GM12878 (cell line): ENCODE results near the gene SVIL. TPM values are rescaled to one million over a fixed set of nuclear protein-coding genes. Genes with fewer than 3 reads are reported as not detected.

Source experiments
- ATAC-seq: fragments of 200-7000 bp; cut with Tn5 transposase; 3 replicates; pipeline ENCODE4 v1.9.1; 2020; ENCODE audit warnings: mild to moderate bottlenecking, moderate library complexity
- BruUV-seq: library from RNA; stranded (reverse); fragments of 400-500 nt; replicated peaks from 2 replicates; lab custom pipeline; 2021; lab: Mats Ljungman, UMichigan
- CTCF ChIA-PET: fragments of 300-600 bp; sonication (Branson Sonifier 250); formaldehyde crosslinking; extraction: SDS; loops from one replicate; lab custom pipeline; 2021; ENCODE audit warnings: inconsistent platforms; lab: Yijun Ruan, JAX
- POLR2A ChIA-PET: fragments of 350-600 bp; formaldehyde crosslinking; extraction: SDS; loops from one replicate; lab custom pipeline; 2021; ENCODE audit warnings: inconsistent platforms; lab: Charles Lee
- RAD21 ChIA-PET: fragments of 300-600 bp; sonication (Branson Sonifier 250); formaldehyde crosslinking; loops from one replicate; lab custom pipeline; 2023; ENCODE audit warnings: antibody characterized with exemption; ENCODE audit not compliant: unreplicated experiment; lab: Charles Lee
- SMC1A ChIA-PET: fragments of 300-600 bp; sonication (Branson Sonifier 250); formaldehyde crosslinking; loops from one replicate; lab custom pipeline; 2023; ENCODE audit not compliant: unreplicated experiment, uncharacterized antibody; lab: Charles Lee
- DNase-seq: peaks from one replicate; pipeline ENCODE4 v3.0.0-alpha.2; 2011; ENCODE audit warnings: low read depth, low spot score
- FAIRE-seq: peaks from 3 replicates; lab custom pipeline; 2011; peaks lifted over from hg19 to GRCh38; lab: Jason Lieb, UNC
- H2AFZ ChIP-seq: 2 replicates; pipeline ENCODE4 v1.6.0; 2011; ENCODE audit warnings: low read depth, low read length, control low read depth; ENCODE audit not compliant: control insufficient read depth
- H3K27ac ChIP-seq: 2 replicates; pipeline ENCODE4 v1.5.1; 2011; ENCODE audit warnings: control low read depth; ENCODE audit not compliant: control insufficient read depth, insufficient read depth
- H3K27me3 ChIP-seq, 2 experiments: replicated peaks in 1 of 2; 2 replicates each; pipeline versions ENCODE4 v1.6.0 to v1.6.1; 2011; ENCODE audit warnings: low read length in 1 of 2; ENCODE audit not compliant: control insufficient read depth in 2 of 2, insufficient read depth in 2 of 2
- H3K36me3 ChIP-seq, 2 experiments: 2 replicates each; pipeline ENCODE4 v1.5.1; 2011; ENCODE audit warnings: low read length in 1 of 2; ENCODE audit not compliant: control insufficient read depth in 2 of 2, insufficient read depth in 2 of 2
- H3K4me1 ChIP-seq: 2 replicates; pipeline ENCODE4 v1.6.1; 2011; ENCODE audit warnings: mild to moderate bottlenecking, low read length, moderate library complexity, mixed read lengths; ENCODE audit not compliant: control insufficient read depth, insufficient read depth
- H3K4me2 ChIP-seq: 2 replicates; pipeline ENCODE4 v1.6.0; 2011; ENCODE audit warnings: control low read depth; ENCODE audit not compliant: control insufficient read depth, insufficient read depth
- H3K4me3 ChIP-seq: fragments of 200-600 bp; sonication (generic); 2 replicates; pipeline ENCODE4 v1.5.1; 2016
- H3K79me2 ChIP-seq: 2 replicates; pipeline ENCODE4 v1.6.0; 2011; ENCODE audit warnings: low read length; ENCODE audit not compliant: control insufficient read depth, insufficient read depth
- H3K9ac ChIP-seq: 2 replicates; pipeline ENCODE4 v1.8.0; 2011; ENCODE audit warnings: low read length, control low read depth, mixed read lengths; ENCODE audit not compliant: control insufficient read depth, insufficient read depth
- H3K9me3 ChIP-seq: replicated peaks from 3 replicates; pipeline ENCODE4 v1.5.1; 2011; ENCODE audit warnings: mild to moderate bottlenecking, low read length; ENCODE audit not compliant: control insufficient read depth, insufficient read depth
- H4K20me1 ChIP-seq: 2 replicates; pipeline ENCODE4 v1.6.0; 2011; ENCODE audit not compliant: control insufficient read depth, insufficient read depth
- CHD1 ChIP-seq: IDR thresholded peaks from 2 replicates; pipeline ENCODE4 v1.6.1; 2012; ENCODE audit warnings: low read depth, low read length, improper control_type of control experiment
- CREB1 ChIP-seq: IDR thresholded peaks from 2 replicates; pipeline ENCODE4 v1.6.1; 2012; ENCODE audit warnings: low read depth, mild to moderate bottlenecking, inconsistent platforms
- GABPA ChIP-seq: IDR thresholded peaks from 2 replicates; pipeline ENCODE4 v1.6.1; 2014; ENCODE audit warnings: antibody characterized with exemption, low read depth, mild to moderate bottlenecking, inconsistent platforms
- HCFC1 ChIP-seq: fragments of 150-350 bp; IDR thresholded peaks from 2 replicates; pipeline ENCODE4 v1.6.1; 2014; ENCODE audit warnings: low read length
- HDGF ChIP-seq: fragments of 450-650 bp; IDR thresholded peaks from 2 replicates; pipeline ENCODE4 v1.6.1; 2016; ENCODE audit warnings: antibody characterized with exemption
- KAT2A ChIP-seq: conservative IDR thresholded peaks from 2 replicates; pipeline ENCODE4 v1.6.1; 2011; ENCODE audit warnings: low read depth, low read length; ENCODE audit not compliant: control insufficient read depth
- KLF5 ChIP-seq: fragments of 450-650 bp; IDR thresholded peaks from 2 replicates; pipeline ENCODE4 v1.6.1; 2014; ENCODE audit warnings: mild to moderate bottlenecking; ENCODE audit not compliant: partially characterized antibody
- NFIC ChIP-seq: IDR thresholded peaks from 2 replicates; pipeline ENCODE4 v1.6.1; 2012; ENCODE audit warnings: low read depth, mild to moderate bottlenecking, inconsistent platforms, low read length, moderate library complexity
- POU2F2 ChIP-seq: IDR thresholded peaks from 3 replicates; pipeline ENCODE4 v1.6.1; 2011; ENCODE audit warnings: low read depth, mild to moderate bottlenecking, low read length, borderline replicate concordance
- RAD51 ChIP-seq: fragments of 450-650 bp; IDR thresholded peaks from 2 replicates; pipeline ENCODE4 v1.6.1; 2016; ENCODE audit warnings: moderate library complexity, mild to moderate bottlenecking, inconsistent platforms
- RUNX3 ChIP-seq: IDR thresholded peaks from 2 replicates; pipeline ENCODE4 v1.6.1; 2012; ENCODE audit warnings: low read length, inconsistent platforms
- TCF3 ChIP-seq: IDR thresholded peaks from 2 replicates; pipeline ENCODE4 v1.6.1; 2012; ENCODE audit warnings: low read depth, mild to moderate bottlenecking, low read length, borderline replicate concordance; ENCODE audit not compliant: insufficient read depth
- WRNIP1 ChIP-seq: IDR thresholded peaks from 2 replicates; pipeline ENCODE4 v1.6.1; 2011; ENCODE audit warnings: low read depth, low read length, improper control_type of control experiment, borderline replicate concordance
- WGBS: methylation state at CpG from one replicate; pipeline ENCODE4 v1.1.6; 2016; ENCODE audit warnings: low lambda C conversion rate; ENCODE audit not compliant: insufficient replicate concordance, insufficient coverage; ENCODE audit errors: missing lambda C conversion rate; 5-methylcytosine and 5-hydroxymethylcytosine counted together
- in situ Hi-C: fragments of 300-500 bp; cut with MboI; formaldehyde crosslinking; loops from 9 replicates; pipeline ENCODE4 v1.14.3; 2018; ENCODE audit warnings: mixed read lengths
- intact Hi-C: fragments of 100-400 bp; cut with micrococcal nuclease; formaldehyde crosslinking; loops from one replicate; pipeline ENCODE4 v1.14.2; 2022; ENCODE audit not compliant: unreplicated experiment
- polyA plus RNA-seq, 11 experiments: library from polyadenylated mRNA; depleted of rRNA in 4 of 11; unstranded in 6 of 11; stranded (reverse) in 5 of 11; fragments of >200 nt; fragmentation: Nextera tagmentation in 4 of 11; fragmentation: Illumina TruSeq in 1 of 11; extraction: Ambion mirVana in 4 of 11; extraction: Trizol in 1 of 11; gene quantifications; 1 replicate in 1 of 11; 2 replicates in 10 of 11; pipeline versions ENCODE4 v1.2.1 to v1.2.3, GENCODE V29; 2011 to 2016; ENCODE audit warnings: inconsistent platforms in 2 of 11, missing spikeins in 2 of 11, low read depth in 1 of 11
- total RNA-seq, 4 experiments: library from RNA; depleted of rRNA in 3 of 4; stranded (reverse); fragments of >200 nt in 3 of 4; fragmentation: Illumina TruSeq in 1 of 4; extraction: Trizol in 1 of 4; gene quantifications; 2 replicates each; pipeline versions ENCODE4 v1.2.1 to v1.2.3, GENCODE V29; 2013 to 2021
- TF ChIP-seq, protein P1 (sequence below): fragments of 450-650 bp; IDR thresholded peaks from 2 replicates; pipeline ENCODE4 v1.6.1; 2017; ENCODE audit warnings: mild to moderate bottlenecking
- TF ChIP-seq, protein P2 (sequence below): fragments of 450-650 bp; IDR thresholded peaks from 2 replicates; pipeline ENCODE4 v1.6.1; 2017; ENCODE audit warnings: low read depth, mild to moderate bottlenecking, moderate library complexity
- TF ChIP-seq, protein P3 (sequence below): fragments of 450-650 bp; IDR thresholded peaks from 2 replicates; pipeline ENCODE4 v1.6.1; 2016; ENCODE audit warnings: mild to moderate bottlenecking
- TF ChIP-seq, protein P4 (sequence below): IDR thresholded peaks from 2 replicates; pipeline ENCODE4 v1.6.1; 2012; ENCODE audit warnings: low read depth, low read length, improper control_type of control experiment
- TF ChIP-seq, protein P5 (sequence below): fragments of 150-350 bp; IDR thresholded peaks from 2 replicates; pipeline ENCODE4 v1.6.1; 2014; ENCODE audit warnings: mild to moderate bottlenecking, low read depth, low read length

Gene SVIL
- total and polyA plus RNA-seq, 10 of the 15 experiments (the other 5 are each of a cell fraction or from before 2014, with no cell fraction given), result 0.22 to 1.9 (median 0.87) TPM

DNA sequence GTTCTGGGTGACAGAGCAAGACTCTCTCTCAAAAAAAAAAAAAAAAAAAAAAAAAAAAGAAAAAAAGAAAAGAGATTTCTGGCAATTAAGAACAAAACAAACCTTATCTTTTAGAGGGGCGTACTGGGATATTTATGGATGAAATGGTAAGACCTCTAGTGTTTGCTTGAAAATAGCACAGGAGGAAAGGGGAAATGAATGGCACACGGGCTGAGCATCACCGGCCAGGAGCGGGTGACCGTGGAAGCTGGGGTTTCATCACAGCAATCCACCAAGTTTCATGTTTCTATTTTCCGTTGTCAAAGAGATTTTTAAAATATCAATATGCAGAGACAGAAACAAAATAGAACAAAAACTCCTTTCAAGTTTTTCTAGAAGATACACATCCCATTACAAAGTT is 105.6 kb downstream of the SVIL start:
- Histone ChIP-seq H3K27me3 (no peaks in the 10 kb centered on the region), H3K79me2 (no peaks in the 10 kb centered on the region), H3K9ac (no peak overlapping the region), H3K4me3 (no peak overlapping the region), H4K20me1 (no peaks in the 10 kb centered on the region), H3K27ac (no peak overlapping the region), H3K36me3 (no peaks in the 10 kb centered on the region; a peak in 2 of 4 replicates), H3K4me2 (no peak overlapping the region), H3K9me3 (no peaks in the 10 kb centered on the region), H3K4me1 (no peaks in the 10 kb centered on the region), H2AFZ (no peak overlapping the region)
- RAD21 ChIA-PET, result no interaction called here
- FAIRE-seq, result no peak
- BruUV-seq, result no TSS peak
- POLR2A ChIA-PET, result no interaction called here
- CTCF ChIA-PET, result interaction anchor here (0.8 to 1.2 kb wide), 2 partner anchors 9 to 10 kb away, joined by 3 read pairs; no protein-coding TSS in a partner anchor
- no peak for ATAC-seq
- intact Hi-C loops, result no loop called here
- no peak for DNase-seq
- in situ Hi-C loops, result no loop called here
- 33% methylated on average over 6 of the region's 6 CpGs for WGBS
- SMC1A ChIA-PET, result interaction anchor here (1.2 kb wide), 1 partner anchor 206 kb away, joined by 3 read pairs; no protein-coding TSS in a partner anchor
- no peak for TF ChIP-seq KLF5
- TF ChIP-seq, protein P1, sequence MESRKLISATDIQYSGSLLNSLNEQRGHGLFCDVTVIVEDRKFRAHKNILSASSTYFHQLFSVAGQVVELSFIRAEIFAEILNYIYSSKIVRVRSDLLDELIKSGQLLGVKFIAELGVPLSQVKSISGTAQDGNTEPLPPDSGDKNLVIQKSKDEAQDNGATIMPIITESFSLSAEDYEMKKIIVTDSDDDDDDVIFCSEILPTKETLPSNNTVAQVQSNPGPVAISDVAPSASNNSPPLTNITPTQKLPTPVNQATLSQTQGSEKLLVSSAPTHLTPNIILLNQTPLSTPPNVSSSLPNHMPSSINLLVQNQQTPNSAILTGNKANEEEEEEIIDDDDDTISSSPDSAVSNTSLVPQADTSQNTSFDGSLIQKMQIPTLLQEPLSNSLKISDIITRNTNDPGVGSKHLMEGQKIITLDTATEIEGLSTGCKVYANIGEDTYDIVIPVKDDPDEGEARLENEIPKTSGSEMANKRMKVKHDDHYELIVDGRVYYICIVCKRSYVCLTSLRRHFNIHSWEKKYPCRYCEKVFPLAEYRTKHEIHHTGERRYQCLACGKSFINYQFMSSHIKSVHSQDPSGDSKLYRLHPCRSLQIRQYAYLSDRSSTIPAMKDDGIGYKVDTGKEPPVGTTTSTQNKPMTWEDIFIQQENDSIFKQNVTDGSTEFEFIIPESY, result no peak
- no peak for TF ChIP-seq TCF3
- TF ChIP-seq RUNX3, result no peak
- TF ChIP-seq, protein P2, sequence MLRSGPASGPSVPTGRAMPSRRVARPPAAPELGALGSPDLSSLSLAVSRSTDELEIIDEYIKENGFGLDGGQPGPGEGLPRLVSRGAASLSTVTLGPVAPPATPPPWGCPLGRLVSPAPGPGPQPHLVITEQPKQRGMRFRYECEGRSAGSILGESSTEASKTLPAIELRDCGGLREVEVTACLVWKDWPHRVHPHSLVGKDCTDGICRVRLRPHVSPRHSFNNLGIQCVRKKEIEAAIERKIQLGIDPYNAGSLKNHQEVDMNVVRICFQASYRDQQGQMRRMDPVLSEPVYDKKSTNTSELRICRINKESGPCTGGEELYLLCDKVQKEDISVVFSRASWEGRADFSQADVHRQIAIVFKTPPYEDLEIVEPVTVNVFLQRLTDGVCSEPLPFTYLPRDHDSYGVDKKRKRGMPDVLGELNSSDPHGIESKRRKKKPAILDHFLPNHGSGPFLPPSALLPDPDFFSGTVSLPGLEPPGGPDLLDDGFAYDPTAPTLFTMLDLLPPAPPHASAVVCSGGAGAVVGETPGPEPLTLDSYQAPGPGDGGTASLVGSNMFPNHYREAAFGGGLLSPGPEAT, result no peak
- TF ChIP-seq, protein P3, sequence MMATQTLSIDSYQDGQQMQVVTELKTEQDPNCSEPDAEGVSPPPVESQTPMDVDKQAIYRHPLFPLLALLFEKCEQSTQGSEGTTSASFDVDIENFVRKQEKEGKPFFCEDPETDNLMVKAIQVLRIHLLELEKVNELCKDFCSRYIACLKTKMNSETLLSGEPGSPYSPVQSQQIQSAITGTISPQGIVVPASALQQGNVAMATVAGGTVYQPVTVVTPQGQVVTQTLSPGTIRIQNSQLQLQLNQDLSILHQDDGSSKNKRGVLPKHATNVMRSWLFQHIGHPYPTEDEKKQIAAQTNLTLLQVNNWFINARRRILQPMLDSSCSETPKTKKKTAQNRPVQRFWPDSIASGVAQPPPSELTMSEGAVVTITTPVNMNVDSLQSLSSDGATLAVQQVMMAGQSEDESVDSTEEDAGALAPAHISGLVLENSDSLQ, result no peak
- no peak for TF ChIP-seq CREB1
- no peak for TF ChIP-seq POU2F2
- TF ChIP-seq RAD51, result no peak
- TF ChIP-seq CHD1, result no peak
- TF ChIP-seq GABPA, result no peak
- no peak for TF ChIP-seq HDGF
- TF ChIP-seq NFIC, result no peak
- TF ChIP-seq, protein P4, sequence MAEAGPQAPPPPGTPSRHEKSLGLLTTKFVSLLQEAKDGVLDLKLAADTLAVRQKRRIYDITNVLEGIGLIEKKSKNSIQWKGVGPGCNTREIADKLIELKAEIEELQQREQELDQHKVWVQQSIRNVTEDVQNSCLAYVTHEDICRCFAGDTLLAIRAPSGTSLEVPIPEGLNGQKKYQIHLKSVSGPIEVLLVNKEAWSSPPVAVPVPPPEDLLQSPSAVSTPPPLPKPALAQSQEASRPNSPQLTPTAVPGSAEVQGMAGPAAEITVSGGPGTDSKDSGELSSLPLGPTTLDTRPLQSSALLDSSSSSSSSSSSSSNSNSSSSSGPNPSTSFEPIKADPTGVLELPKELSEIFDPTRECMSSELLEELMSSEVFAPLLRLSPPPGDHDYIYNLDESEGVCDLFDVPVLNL, result no peak
- TF ChIP-seq, protein P5, sequence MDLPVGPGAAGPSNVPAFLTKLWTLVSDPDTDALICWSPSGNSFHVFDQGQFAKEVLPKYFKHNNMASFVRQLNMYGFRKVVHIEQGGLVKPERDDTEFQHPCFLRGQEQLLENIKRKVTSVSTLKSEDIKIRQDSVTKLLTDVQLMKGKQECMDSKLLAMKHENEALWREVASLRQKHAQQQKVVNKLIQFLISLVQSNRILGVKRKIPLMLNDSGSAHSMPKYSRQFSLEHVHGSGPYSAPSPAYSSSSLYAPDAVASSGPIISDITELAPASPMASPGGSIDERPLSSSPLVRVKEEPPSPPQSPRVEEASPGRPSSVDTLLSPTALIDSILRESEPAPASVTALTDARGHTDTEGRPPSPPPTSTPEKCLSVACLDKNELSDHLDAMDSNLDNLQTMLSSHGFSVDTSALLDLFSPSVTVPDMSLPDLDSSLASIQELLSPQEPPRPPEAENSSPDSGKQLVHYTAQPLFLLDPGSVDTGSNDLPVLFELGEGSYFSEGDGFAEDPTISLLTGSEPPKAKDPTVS, result no peak
- no peak for TF ChIP-seq HCFC1
- TF ChIP-seq WRNIP1, result no peak
- TF ChIP-seq KAT2A, result no peak
